NCI-H2227 (cell line): Measurements from ENCODE around the gene IL37.
"Not testable (repeated sequence)": the region's sequence is repeated elsewhere in the genome, so short reads cannot be mapped to it uniquely, and the experiment has no call there.

Source experiments
- DNase-seq: peaks from one replicate; lab custom pipeline; 2025; ENCODE audit not compliant: unreplicated experiment; lab: John Stamatoyannopoulos, UW

IL37 gene

DNA sequence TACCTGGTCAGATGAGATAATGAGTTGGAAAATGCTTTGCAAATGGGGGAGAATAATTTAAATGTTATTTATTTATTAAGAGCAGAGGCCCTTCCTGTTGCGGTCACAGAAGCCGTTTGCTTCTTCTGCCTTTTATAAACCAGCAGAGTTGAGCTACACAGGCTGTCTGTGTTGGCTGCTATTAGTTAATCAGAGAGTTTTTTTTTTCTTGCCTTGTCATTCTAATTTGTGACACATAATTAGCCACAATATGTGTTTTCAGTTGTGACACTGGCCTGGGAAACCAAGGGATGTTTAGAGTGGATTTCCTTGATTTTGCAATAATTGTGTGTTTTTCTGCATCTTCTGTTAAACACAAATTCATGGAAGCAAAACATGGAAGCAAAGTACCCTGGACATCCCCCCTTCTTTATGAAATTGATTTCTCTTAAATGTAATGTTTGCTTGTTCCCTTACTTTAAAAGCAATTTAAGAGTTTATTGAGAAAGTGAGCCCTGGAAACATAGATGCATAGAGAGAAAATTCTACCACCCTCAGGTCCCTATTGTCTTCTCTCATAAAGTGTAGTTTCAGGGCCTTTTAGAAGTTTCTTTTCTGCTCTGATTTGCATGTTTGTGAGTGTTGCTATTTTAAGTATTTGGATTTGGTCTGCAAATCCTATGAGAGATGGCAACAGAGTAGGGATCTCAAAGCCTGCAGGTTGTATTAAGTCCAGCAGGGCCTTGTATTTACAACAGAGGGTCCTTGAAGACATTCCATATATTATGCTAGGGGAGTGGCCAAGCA is 22.8 kb upstream of the IL37 start:
- no peak for DNase-seq

DNA sequence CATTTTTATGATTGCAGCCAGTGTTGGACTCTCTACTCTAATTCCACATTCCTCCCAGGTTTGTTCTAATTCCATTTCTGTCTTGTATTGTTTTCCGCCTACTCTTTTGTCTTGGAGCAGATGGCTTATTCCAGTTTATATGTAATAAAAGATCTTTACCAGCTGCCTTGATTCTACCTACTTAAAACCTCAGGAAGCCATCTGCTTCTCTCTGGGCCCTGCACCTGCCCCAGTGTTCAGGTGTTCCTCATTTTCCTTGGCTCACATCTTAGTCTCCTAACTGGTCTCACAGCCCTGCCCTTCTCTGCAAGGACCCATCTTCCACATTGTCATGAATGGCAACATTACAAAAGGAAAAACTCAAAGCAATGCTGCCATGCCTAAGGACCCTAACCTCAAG is 21.0 kb upstream of the IL37 start:
- no peak for DNase-seq

- no peak for DNase-seq
Measured at GRCh38 chr2:112891385-112891831, 19.6 kb upstream of the IL37 start.

GRCh38 chr2:112893752-112894151 is 17.2 kb upstream of the IL37 start:
- no peak for DNase-seq

GRCh38 chr2:112896909-112897623 is 13.9 kb upstream of the IL37 start:
- no peak for DNase-seq

DNA sequence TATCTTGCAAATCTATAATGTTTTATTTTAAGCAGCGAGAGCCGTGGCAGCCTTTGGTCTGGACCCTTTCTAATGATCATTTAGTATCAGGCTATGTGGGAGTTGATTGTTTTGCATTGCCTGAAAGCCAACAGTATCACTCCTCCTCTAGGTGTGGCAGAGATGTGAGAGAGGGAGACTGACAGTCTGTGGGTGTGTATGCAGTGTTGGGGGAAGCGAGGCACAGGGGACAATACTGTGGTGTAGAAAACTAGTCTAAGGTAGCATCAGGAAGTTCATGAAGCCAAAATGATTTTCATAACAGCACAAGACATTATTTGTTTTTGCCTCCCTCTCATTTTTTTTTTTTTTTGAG is 13.4 kb upstream of the IL37 start:
- DNase-seq, result no peak

DNA sequence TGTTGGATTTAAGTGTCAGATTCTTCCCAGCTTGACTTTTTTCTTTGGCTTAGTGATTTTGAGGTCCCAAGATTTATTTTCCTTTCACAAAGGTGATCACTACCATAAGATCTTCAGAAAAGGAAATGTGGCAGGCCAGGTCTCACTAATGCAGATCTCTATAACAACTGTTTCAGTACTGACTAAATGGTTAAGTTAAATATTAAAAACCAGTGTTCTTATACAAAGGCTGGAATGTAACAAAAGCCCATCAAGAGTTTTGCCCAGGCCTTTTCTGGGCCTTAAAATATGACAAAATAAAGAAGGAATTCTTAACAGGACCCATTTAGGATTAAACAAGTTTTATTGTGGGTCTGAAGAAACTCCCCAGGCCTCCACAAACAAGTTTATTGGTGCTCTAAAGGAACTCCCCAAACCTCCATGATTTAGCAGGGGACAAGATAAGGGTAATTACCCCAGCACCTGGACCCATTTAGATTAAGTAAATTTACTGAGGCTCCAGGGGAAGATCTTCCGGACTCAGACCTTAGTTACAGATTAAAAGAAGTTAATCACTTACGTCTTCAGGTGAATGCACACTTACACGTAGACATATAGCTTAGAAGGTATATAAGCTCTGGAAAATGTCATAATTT is 9.4 kb upstream of the IL37 start:
- not testable (repeated sequence) for DNase-seq

DNA sequence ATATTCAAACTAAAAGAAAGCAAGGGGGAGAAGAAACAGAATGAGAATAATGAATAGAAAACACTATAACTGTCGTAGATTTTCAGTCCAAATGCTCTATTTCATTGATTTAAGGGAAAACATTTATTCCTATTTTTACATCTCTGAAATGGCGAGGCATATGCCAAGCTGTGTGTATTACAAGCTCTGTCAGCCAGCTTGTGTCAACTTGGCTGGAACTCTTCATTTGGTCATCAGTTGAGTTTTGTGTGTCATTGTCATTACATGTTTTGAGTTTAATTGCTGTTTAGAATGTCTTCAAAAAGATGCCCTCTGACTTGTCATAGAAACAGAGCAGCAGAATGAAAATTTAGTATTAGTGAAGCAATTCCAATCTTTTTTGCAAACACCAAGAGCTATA is 8.1 kb upstream of the IL37 start:
- no peak for DNase-seq

GRCh38 chr2:112904883-112905282 is 6.1 kb upstream of the IL37 start:
- DNase-seq, result no peak

DNA sequence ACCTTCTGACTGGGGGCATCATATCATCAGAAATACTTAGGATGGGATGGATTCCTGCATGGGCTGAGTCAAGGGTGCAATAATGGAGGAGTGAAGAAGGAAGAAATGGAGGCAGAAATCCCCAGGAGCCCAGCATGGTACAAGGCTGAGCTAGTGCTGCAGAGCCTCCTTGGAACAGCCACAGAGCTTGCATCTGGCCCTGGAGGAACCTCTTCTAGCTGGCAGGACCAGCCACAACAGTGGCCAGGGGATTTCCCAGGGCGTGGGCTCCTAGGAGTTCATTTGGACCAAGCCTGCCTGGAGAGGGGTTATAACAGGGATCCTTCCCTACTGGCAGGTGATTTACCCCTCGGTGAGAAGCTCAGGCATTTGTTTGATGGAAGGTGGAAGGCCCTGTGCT is 4.7 kb upstream of the IL37 start:
- no peak for DNase-seq

DNA sequence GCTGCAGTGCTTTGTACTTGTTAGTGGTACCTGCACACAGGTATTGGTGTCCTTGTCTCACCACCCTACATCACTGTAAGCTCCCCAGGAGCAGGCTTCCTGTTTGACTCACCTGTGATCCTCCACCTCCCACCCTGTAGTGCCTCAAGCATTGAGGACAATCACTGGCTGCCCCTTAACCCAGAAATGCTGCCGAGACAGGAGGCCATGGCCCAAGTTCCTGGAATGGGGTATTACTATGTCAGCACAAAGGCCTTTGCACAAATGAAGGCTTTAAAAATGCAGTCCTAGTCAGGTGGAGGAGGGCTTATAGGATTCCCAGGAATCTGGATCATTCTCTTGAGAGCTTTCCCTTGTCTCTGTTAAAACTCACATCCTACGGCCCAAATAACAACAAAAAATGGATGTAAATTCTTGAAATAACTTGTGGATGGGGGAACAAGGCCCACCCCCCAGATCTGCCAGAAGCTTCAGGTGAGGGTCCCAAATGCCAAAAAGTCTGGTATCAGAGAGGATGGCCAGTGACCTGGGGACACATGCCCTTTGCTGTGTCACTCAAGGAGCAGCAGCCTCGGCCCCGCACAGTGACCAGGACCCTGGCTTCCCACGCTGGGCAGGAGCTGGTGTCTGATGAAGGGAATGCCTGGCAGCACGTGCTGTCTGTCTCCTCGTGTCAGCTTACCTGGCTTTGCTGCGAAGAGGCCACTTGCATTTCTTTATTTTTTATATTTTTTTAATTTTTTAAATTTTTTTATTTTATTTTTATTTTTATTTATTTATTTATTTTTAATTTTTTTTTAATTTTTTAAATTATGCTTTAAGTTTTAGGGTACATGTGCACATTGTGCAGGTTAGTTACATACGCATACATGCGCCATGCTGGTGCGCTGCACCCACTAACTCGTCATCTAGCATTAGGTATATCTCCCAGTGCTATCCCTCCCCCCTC is 3.7 kb upstream of the IL37 start:
- DNase-seq, result no peak

DNA sequence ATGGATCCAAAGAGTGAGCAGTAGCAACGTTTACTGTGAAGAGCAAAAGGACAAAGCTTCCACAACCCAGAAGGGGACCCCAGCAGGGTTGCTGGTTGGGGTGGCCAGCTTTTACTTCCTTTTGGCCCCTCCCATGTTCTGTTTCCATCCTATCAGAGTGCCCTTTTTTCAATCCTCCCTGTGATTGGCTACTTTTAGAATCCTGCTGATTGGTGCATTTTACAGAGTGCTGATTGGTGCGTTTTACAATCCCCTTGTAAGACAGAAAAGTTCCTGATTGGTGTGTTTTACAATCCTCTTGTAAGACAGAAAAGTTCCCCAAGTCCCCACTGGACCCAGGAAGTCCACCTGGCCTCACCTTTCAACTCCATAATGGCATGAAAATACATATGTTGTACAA is 2.4 kb upstream of the IL37 start:
- not testable (repeated sequence) for DNase-seq

DNA sequence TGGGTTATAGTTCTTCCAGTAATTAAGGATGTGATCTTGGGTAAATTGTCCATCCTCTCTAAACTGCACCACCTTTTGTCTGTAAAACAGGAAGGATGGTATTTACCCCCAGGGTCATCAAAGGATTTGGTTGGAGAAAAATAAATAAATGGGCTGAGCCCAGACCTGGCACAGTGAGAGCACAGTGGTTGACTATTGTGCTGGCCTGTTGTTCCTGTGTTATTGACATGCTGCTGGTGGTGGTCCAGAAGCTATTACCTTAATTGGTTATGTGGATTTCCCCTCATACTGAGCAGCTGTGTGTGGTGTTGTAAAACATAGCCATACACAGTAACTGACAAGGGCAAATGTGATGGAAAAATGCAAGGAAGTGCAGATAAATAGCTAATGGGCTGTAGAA is 746 bp upstream of the IL37 start:
- DNase-seq, result no peak

DNA sequence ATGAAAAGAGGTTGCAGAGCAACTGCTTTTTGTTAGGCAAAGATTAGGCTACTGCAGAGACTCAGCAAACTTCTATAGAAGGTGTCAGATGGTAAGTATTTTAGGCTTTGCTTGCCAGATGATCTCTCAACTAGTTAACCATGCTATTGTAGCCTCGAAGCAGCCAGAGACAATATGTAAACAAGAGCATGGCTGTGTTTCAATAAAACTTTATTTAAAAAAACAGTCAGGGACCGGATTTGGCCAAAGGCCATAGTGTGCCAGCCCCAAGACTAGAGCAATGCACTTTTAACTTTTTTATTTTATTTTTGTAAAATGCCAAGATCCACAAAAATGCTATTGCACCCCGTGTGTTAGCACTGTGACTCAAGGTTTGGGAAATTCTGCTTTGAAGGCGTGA is 1.4 kb downstream of the IL37 start:
- DNase-seq, result no peak

- no peak for DNase-seq
Measured at GRCh38 chr2:112915300-112916144, 4.6 kb downstream of the IL37 start.

- DNase-seq, result no peak
Measured at GRCh38 chr2:112916145-112916571, 5.2 kb downstream of the IL37 start.

DNA sequence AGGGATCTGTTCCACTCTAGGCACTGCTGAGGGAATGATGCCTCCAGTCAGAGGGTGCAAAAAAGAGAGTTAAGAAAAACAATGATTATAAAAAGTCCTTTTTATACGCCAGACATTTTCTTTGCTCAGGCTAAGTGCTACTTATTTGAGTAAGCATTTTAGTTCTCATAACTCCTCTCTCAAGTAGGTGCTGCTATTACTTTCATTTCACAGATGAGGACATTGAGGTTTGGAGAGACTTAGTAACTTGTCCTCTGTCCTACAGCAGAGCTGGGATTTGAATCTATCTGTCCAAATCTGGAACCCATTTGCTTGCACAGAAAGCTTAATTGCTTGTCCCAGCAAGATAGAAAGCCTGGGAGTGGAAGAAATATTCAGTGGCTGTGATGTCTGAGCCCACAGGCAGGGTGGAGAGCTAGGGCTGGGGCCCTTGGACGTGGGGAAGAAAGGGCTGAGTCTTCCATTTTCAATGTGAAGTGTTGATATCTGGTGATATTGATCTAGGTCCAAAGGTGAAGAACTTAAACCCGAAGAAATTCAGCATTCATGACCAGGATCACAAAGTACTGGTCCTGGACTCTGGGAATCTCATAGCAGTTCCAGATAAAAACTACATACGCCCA is 5.8 kb downstream of the IL37 start:
- no peak for DNase-seq

GRCh38 chr2:112917856-112918255 is 6.9 kb downstream of the IL37 start:
- DNase-seq, result no peak

- DNase-seq, result no peak
Measured at GRCh38 chr2:112918256-112918655, 7.3 kb downstream of the IL37 start.

- DNase-seq, result no peak
Measured at GRCh38 chr2:112919086-112919485, 8.1 kb downstream of the IL37 start.
